ENCODE results near the gene THPO.
A peak's percentile ranks its signal among the peaks of the same experiment; 100 is the strongest.

THPO gene

DNA sequence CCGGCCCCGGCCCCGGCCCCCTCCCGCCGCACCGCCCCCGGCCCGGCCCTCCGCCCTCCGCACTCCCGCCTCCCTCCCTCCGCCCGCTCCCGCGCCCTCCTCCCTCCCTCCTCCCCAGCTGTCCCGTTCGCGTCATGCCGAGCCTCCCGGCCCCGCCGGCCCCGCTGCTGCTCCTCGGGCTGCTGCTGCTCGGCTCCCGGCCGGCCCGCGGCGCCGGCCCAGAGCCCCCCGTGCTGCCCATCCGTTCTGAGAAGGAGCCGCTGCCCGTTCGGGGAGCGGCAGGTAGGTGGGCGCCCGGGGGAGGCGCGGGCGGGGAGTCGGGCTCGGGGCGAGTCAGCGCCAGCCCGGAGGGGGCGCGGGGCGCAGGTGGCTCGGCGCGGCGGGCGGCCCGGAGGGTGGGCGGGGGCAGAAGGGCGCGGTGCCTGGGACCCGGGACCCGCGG, 2.2 kb upstream of the THPO start:
- Histone ChIP-seq H3K9me3 (ENCODE audit: control insufficient read depth, insufficient read depth, low read length) (no peaks in the 10 kb centered on the region), H3K9ac (ENCODE audit: low read depth, low read length) (peak overlapping the region; percentile 53; the same call in 1 of the 2 replicates), H3K4me1 (ENCODE audit: insufficient read depth, low read length) (peaks cover 14% of the 10 kb centered on the region; the same call in 1 of the 2 replicates), H3K36me3 (ENCODE audit: insufficient read depth, low read length) (no peaks in the 10 kb centered on the region)

DNA sequence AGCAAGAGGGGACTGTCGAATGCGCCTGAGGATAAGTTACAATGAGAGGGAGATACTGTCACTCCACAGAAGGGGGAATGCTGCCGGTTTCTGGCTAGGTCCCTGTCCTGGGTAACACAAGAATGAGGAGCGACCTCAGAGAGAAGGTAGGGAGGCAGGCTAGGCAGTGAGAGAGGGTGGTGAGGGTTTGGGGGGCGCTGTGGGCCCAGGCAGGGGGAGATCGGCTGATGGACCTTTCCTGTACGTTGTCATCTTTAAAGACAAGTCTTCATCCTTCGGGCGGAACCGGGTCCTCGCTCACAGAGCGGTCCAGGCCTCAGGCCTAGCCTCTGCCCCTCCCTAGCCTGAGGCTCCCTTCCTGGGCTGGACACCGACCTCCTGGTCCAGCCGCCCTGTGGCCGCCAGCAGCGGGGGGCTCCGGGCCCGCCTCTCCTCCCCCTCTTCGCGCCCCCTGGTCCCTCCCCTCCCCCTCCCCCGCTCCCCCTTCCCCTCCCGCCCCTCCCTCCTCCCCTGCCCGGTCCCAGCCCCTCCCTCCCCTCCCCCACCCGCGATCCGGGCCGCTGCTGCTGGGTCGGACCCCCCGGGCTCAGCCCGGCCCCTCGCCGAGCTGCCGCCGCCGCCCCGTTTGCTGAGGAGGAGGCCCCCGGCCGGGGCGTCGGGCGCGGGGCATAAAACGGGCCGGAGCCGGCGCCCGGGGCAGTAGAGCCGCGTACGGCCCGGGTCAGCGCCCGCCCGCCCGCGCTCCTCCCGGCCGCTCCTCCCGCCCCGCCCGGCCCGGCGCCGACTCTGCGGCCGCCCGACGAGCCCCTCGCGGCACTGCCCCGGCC, 1.6 kb upstream of the THPO start, which contains the start of gene CHRD:
Gene CHRD (plus strand): TSS at position 697 of the 827 bp plus-strand sequence. CDS start 265 bp downstream, outside the sequence.
- no peaks in the 10 kb centered on the region for H3K9me3 ChIP-seq (ENCODE audit: control insufficient read depth, insufficient read depth, low read length)
- peak within 1 kb of the TSS; percentile 53; the same call in 1 of the 2 replicates for H3K9ac ChIP-seq (ENCODE audit: low read depth, low read length)
- H3K4me1 ChIP-seq (ENCODE audit: insufficient read depth, low read length) = peaks cover 14% of the 10 kb centered on the region; the same call in 1 of the 2 replicates
- H3K36me3 ChIP-seq (ENCODE audit: insufficient read depth, low read length) = no peaks in the 10 kb centered on the region

DNA sequence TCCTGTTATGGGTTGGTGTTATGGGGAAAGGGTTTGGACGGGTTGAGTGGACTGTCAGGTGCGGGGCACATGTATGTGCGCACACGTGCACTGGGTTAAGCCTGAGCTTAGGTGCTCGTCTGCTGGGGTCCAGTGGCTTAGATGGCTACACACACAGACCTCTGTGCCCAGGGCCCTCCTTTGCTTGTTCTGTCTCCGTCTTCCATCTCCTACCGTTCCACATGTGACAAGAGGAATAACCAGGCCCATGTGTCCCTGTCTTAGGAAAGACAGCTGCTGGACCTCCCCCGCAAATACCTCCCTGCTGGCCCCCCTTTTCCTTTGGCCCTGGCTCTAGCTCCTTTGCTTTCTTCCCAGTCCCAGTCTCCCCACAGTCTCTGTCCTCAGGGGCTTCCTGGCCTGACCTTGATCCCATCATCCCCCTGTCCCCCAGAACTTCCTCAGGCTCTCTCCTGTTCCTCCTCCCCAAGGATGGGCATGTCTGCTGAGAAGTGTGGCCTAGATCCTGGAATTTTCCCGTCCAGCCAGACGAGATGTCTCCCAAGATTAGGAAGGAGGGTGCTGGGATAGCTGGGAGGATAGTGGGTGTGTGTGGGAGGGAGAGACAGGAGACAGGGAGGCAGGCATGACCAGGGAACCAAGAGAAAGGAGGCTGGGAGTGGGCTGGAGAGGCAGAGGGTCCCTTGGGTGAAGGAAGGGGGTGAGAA, 797 bp upstream of the THPO start:
- Histone ChIP-seq H3K4me1 (ENCODE audit: insufficient read depth, low read length) (peaks cover 14% of the 10 kb centered on the region; the same call in 1 of the 2 replicates), H3K36me3 (ENCODE audit: insufficient read depth, low read length) (no peaks in the 10 kb centered on the region), H3K9ac (ENCODE audit: low read depth, low read length) (no peak overlapping the region; the same call in 1 of the 2 replicates), H3K9me3 (ENCODE audit: control insufficient read depth, insufficient read depth, low read length) (no peaks in the 10 kb centered on the region)

DNA sequence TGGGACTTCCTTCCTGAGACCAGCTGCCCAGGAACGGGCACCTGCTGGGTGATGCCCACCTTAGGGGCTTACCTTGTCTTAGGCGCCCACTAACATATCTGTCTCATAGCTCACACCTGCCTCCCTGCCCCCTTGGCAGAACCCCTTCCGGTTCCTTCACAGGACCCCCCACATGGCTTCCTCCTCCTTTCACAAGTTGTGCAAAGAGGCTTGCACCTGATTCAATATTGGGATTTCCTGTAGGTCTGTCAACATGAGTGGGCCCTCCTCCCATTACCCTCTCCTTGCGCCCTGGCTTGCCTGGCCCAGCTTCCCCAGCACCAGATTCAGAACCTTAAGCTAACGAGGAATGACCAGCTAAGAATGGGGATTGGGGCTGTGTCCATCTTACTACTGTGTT, 633 bp downstream of the THPO start:
- peaks cover 14% of the 10 kb centered on the region; the same call in 1 of the 2 replicates for H3K4me1 ChIP-seq (ENCODE audit: insufficient read depth, low read length)
- H3K36me3 ChIP-seq (ENCODE audit: insufficient read depth, low read length) = no peaks in the 10 kb centered on the region
- H3K9me3 ChIP-seq (ENCODE audit: control insufficient read depth, insufficient read depth, low read length) = no peaks in the 10 kb centered on the region
- peak overlapping the region; percentile 18; the same call in 1 of the 2 replicates for H3K9ac ChIP-seq (ENCODE audit: low read depth, low read length)

DNA sequence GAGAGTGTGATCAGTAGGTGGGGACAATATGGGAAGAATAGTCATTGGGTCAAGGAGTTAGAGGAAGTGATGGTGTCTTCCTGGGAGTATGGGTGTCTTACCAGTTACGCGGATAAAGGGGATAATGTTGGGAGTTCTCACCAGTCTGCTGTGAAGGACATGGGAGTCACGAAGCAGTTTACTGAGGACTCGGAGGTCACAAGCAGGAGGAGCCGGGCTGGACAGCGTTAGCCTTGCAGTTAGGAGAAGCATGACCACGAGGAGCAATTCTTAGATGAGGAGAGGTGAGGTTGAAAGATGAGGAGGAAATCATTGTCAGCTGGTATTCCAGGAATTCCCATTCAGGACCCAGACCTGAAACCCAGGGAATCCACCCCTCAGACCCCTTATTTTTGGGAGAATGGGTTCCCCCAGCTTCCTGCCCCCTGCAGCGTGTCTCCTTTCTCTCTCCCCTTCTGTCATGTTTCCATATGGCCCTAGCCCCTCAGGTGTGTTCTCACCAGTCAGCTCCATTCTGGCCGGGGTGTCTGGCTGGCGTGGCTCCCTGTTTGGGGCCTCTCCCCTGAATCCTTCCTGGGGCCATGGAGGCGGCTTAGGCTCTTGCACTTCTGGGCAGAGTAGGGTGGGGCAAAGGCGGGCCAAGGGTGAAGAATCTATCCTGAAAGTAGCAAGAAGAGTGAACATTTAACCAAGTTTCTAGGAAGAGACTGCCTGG, 2.1 kb downstream of the THPO start:
- H3K9ac ChIP-seq (ENCODE audit: low read depth, low read length) = no peak overlapping the region
- peaks cover 24% of the 10 kb centered on the region for H3K4me1 ChIP-seq (ENCODE audit: insufficient read depth, low read length)

DNA sequence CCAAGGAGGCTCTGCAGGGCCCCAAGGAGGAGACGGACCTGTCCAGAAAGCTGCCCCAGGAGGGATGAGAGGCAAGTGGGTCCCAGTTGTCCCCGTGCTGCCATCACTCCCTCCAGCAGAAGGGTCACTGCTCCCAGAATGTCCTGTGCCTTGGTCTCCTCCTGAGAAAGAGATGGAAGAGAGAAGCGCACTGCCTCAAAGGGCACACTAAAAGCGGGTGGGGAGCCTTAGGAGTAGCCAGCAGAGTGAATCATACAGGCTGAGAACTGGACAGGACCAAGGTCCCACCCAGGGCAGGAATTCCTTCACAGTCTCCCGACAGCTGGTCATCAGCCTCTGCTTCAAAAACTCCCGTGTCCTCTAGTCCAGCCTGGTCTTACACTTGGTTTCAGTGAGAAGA, 4.6 kb downstream of the THPO start:
- Histone ChIP-seq H3K36me3 (ENCODE audit: insufficient read depth, low read length) (0 out of 2 replicates have a peak, but pooled peaks cover 7% of the 10 kb centered on the region), H3K4me1 (ENCODE audit: insufficient read depth, low read length) (peaks cover 14% of the 10 kb centered on the region), H3K9me3 (ENCODE audit: control insufficient read depth, insufficient read depth, low read length) (no peaks in the 10 kb centered on the region), H3K9ac (ENCODE audit: low read depth, low read length) (no peak overlapping the region)

More for the DNA sequence above, 2.1 kb downstream of the THPO start:
- H3K9me3 ChIP-seq (ENCODE audit: control insufficient read depth, insufficient read depth, low read length) = no peaks in the 10 kb centered on the region
- H3K36me3 ChIP-seq (ENCODE audit: insufficient read depth, low read length) = no peaks in the 10 kb centered on the region

DNA sequence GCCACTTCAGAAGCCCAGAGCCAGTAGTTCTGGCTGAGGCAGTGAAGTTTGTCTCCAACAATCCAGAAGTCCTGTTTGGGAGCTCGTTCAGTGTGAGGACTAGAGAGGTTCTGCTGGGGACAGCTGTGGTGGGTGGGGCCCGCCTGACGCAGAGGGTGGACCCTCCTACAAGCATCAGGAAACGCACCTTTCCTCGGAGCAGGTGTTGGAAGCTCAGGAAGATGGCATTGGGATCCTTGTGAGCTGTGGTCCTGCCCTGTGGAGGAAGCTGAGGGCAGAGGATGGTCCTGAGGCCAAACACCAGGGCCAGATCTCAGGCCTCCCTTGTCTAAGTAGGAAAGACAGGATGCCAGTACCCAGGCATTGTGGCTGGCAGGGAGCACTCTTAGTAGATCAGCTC, 5.1 kb downstream of the THPO start:
- 0 out of 2 replicates have a peak, but pooled peaks cover 10% of the 10 kb centered on the region for H3K36me3 ChIP-seq (ENCODE audit: insufficient read depth, low read length)
- peaks cover 10% of the 10 kb centered on the region for H3K4me1 ChIP-seq (ENCODE audit: insufficient read depth, low read length)
- H3K9me3 ChIP-seq (ENCODE audit: control insufficient read depth, insufficient read depth, low read length) = no peaks in the 10 kb centered on the region
- H3K9ac ChIP-seq (ENCODE audit: low read depth, low read length) = no peak overlapping the region

DNA sequence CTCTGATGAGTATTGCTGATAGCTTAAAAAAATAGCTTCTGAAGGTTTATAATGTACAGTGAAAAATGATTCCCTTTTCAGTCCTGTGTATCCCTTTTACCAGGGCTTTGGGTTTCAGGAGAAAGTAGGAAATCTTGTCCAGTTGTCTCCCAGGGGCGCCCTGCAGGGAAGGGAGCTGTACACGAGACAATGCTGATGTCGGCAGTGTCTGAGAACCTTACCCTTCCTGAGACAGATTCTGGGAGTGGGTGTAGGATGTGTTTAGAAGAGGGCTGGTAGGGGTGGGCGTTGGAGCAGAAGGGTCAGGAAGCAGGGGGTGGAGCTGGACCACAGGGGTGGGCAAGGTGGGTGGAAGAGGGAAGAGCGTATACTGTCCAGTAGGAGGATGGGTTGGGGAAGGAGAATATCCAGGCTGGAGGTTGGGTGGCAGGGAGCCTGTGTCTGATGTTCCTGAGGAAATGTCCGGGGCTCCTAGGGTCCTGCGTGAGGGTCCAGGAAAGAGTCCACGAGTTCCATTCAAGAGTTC, 5.6 kb downstream of the THPO start:
- Histone ChIP-seq H3K4me1 (ENCODE audit: insufficient read depth, low read length) (peaks cover 10% of the 10 kb centered on the region), H3K36me3 (ENCODE audit: insufficient read depth, low read length) (0 out of 2 replicates have a peak, but pooled peaks cover 10% of the 10 kb centered on the region), H3K9ac (ENCODE audit: low read depth, low read length) (no peak overlapping the region), H3K9me3 (ENCODE audit: control insufficient read depth, insufficient read depth, low read length) (no peaks in the 10 kb centered on the region)

DNA sequence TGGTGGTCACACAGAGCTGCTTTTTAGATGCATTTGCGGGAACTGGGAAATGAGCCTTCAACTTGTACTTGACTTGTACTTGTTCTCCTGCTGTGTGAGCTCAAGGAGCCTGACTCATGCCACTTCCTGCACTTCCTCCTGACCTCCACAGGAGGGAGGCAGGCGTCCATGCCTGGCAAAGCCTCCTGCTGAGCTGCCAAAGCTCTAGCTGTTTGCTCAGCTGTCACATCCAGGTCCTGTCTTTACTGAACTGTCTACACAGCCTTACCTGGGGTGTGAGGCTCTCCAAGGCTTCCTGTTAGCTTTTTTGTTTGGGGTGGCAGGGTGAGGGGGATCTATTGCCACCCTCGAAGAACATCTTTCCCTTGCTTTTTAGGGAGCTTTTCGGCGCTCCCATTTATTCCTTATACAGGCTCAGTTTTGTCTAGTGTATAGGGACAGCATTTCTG, 6.4 kb downstream of the THPO start:
- Histone ChIP-seq H3K9me3 (ENCODE audit: control insufficient read depth, insufficient read depth, low read length) (no peaks in the 10 kb centered on the region), H3K4me1 (ENCODE audit: insufficient read depth, low read length) (peaks cover 10% of the 10 kb centered on the region), H3K9ac (ENCODE audit: low read depth, low read length) (no peak overlapping the region), H3K36me3 (ENCODE audit: insufficient read depth, low read length) (0 out of 2 replicates have a peak, but pooled peaks cover 10% of the 10 kb centered on the region)

DNA sequence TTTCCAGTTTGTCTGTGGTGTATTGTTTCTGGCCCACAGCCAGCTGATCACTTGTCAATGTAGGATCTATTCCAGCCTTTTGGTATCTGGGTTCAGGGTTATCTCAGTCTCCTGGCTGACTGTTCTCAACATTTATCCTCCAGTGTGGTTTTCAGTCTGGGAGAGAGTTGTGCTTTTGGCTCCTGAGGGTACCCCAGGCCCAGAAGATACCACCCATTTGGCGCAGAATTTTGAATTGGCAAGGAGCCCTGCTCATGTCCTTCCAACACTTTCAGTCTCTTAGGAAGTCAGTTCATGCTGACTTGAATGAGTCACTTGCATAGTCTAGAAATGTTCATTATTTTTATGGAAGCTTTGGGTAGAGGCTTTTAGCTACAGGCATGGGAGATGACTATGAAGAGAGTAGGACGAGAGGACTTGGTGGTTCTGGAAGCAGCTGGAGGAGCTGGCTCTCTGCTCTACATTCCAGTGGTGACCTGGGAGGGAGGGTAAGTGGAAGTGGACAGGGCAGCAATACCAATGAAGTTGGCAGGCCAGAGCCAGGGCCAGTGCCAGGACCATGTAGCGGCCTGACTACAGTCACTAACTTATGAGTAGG, 9.3 kb downstream of the THPO start:
- Histone ChIP-seq H3K9ac (ENCODE audit: low read depth, low read length) (no peak overlapping the region), H3K4me1 (ENCODE audit: insufficient read depth, low read length) (peaks cover 10% of the 10 kb centered on the region), H3K36me3 (ENCODE audit: insufficient read depth, low read length) (0 out of 2 replicates have a peak, but pooled peaks cover 10% of the 10 kb centered on the region), H3K9me3 (ENCODE audit: control insufficient read depth, insufficient read depth, low read length) (no peaks in the 10 kb centered on the region)

DNA sequence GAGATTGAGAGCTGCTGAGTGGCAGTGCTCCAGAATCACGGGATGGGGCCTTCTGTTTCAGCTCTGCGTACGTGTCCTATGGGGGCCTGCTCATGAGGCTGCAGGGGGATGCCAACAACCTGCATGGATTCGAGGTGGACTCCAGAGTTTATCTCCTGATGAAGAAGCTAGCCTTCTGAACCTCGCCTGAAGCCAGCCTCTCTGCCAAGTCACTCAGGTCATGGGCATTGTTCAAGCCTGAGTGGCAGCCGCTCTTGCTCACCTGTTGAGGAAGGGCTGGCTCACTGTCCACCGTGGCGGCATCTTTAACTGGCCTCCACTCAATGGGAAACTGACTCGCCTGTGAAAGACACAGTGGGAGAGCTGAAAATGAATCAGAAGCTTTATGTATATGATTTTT, 9.9 kb downstream of the THPO start:
- Histone ChIP-seq H3K9ac (ENCODE audit: low read depth, low read length) (no peak overlapping the region), H3K4me1 (ENCODE audit: insufficient read depth, low read length) (peaks cover 10% of the 10 kb centered on the region), H3K36me3 (ENCODE audit: insufficient read depth, low read length) (0 out of 2 replicates have a peak, but pooled peaks cover 10% of the 10 kb centered on the region), H3K9me3 (ENCODE audit: control insufficient read depth, insufficient read depth, low read length) (no peaks in the 10 kb centered on the region)

DNA sequence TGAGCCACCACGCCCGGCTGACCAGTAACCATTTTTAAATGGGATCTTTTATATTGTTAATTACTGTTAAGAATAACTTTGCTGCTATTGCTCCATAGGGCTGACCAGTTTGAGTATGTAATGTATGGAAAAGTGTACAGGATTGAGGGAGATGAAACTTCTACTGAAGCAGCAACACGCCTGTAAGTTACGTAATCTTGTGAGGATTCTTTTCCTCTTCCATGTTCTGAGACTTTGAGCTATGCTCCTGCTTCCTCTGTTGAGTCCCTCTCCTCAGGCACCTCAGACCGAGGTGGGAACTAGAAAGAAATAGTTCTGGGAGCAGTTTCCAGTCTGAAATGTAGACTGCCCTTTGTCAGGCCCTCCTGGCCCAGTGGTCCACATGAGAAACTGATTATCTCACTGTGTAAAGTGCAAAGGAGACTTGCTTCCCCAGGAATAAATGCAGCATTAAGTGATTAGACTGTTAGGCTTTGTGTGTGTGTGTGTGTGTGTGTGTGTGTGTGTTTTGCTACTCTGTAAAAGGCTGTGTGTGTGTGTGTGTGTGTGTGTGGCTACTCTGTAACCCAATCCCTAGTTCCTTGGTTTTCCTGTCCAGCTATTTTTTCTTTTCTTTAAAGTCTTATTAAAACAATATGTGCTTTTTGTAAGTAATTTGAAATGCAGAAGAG, 11.3 kb downstream of the THPO start:
- H3K9ac ChIP-seq (ENCODE audit: low read depth, low read length) = no peak overlapping the region
- H3K9me3 ChIP-seq (ENCODE audit: control insufficient read depth, insufficient read depth, low read length) = no peaks in the 10 kb centered on the region
- H3K36me3 ChIP-seq (ENCODE audit: insufficient read depth, low read length) = 0 out of 2 replicates have a peak, but pooled peaks cover 10% of the 10 kb centered on the region
- H3K4me1 ChIP-seq (ENCODE audit: insufficient read depth, low read length) = peaks cover 7% of the 10 kb centered on the region
